Testis (tissue), 2 donors: ENCODE data around the gene DNAH6.

ENCODE experiments used
- CTCF ChIP-seq, 3 experiments: fragments of 450-650 bp in 2 of 3; fragments of 200-600 bp in 1 of 3; sonication (generic) in 1 of 3; IDR thresholded peaks; one replicate each; pipeline ENCODE4 v1.5.1; 2016 to 2019; ENCODE audit warnings: antibody characterized with exemption in 3 of 3, mild to moderate bottlenecking in 2 of 3, moderate library complexity in 1 of 3
- POLR2A ChIP-seq: fragments of 450-650 bp; IDR thresholded peaks from one replicate; pipeline ENCODE4 v1.6.1; 2017; ENCODE audit warnings: antibody characterized with exemption, mild to moderate bottlenecking, moderate library complexity

GRCh38 chr2:84844141-84844540, 327.8 kb downstream of the DNAH6 start:
- no peak for TF ChIP-seq POLR2A
- TF ChIP-seq CTCF (IDR thresholded peaks at IDR 0.05) = no peak
